Measurements from ENCODE around the gene GRIA1. TPM values are rescaled to one million over a fixed set of nuclear protein-coding genes. Genes with fewer than 3 reads are reported as not detected.

Gene GRIA1
- total RNA-seq, 1 donor from 2014 or later: not detected

- no peaks in the 10 kb centered on the region for H3K27me3 Mint-ChIP-seq (ENCODE audit: low read depth)
- H3K4me1 Mint-ChIP-seq (ENCODE audit: low read depth): no peaks in the 10 kb centered on the region
- no peaks in the 10 kb centered on the region for H3K36me3 Mint-ChIP-seq (ENCODE audit: low read depth)
- no peak overlapping the region for H3K4me3 Mint-ChIP-seq (ENCODE audit: low read depth)
- intact Hi-C loops (cut with micrococcal nuclease): no loop called here
- no peak for DNase-seq (ENCODE audit: low spot score)
- H3K9me3 Mint-ChIP-seq: no peaks in the 10 kb centered on the region
- H3K27ac Mint-ChIP-seq: no peak overlapping the region
Measured at GRCh38 chr5:153775923-153776322, 285.5 kb downstream of the GRIA1 start.

- DNase-seq (ENCODE audit: low spot score): no peak
- Mint-ChIP-seq H3K4me1 (ENCODE audit: low read depth) (no peaks in the 10 kb centered on the region), H3K4me3 (ENCODE audit: low read depth) (no peak overlapping the region), H3K27ac (no peak overlapping the region), H3K27me3 (ENCODE audit: low read depth) (no peaks in the 10 kb centered on the region), H3K9me3 (no peaks in the 10 kb centered on the region), H3K36me3 (ENCODE audit: low read depth) (no peaks in the 10 kb centered on the region)
- intact Hi-C loops (cut with micrococcal nuclease): no loop called here
Measured at GRCh38 chr5:153777681-153778581, 287.5 kb downstream of the GRIA1 start.

- H3K9me3 Mint-ChIP-seq: no peaks in the 10 kb centered on the region
- no peaks in the 10 kb centered on the region for H3K4me1 Mint-ChIP-seq (ENCODE audit: low read depth)
- H3K27ac Mint-ChIP-seq: no peak overlapping the region
- intact Hi-C loops (cut with micrococcal nuclease): no loop called here
- no peaks in the 10 kb centered on the region for H3K27me3 Mint-ChIP-seq (ENCODE audit: low read depth)
- no peak for DNase-seq (ENCODE audit: low spot score)
- H3K4me3 Mint-ChIP-seq (ENCODE audit: low read depth): no peak overlapping the region
- H3K36me3 Mint-ChIP-seq (ENCODE audit: low read depth): no peaks in the 10 kb centered on the region
Measured at GRCh38 chr5:153779836-153780235, 289.4 kb downstream of the GRIA1 start.

- Mint-ChIP-seq H3K9me3 (no peaks in the 10 kb centered on the region), H3K27ac (no peak overlapping the region)
- intact Hi-C loops (cut with micrococcal nuclease): no loop called here
Measured at GRCh38 chr5:153780876-153781705, 290.6 kb downstream of the GRIA1 start.

GRCh38 chr5:153782589-153783361, 292.3 kb downstream of the GRIA1 start:
- Mint-ChIP-seq H3K36me3 (ENCODE audit: low read depth) (no peaks in the 10 kb centered on the region), H3K27me3 (ENCODE audit: low read depth) (no peaks in the 10 kb centered on the region)

More at GRCh38 chr5:153780876-153781705, 290.6 kb downstream of the GRIA1 start:
- Mint-ChIP-seq H3K4me3 (ENCODE audit: low read depth) (no peak overlapping the region), H3K4me1 (ENCODE audit: low read depth) (no peaks in the 10 kb centered on the region), H3K27me3 (ENCODE audit: low read depth) (no peaks in the 10 kb centered on the region), H3K36me3 (ENCODE audit: low read depth) (no peaks in the 10 kb centered on the region)
- DNase-seq (ENCODE audit: low spot score): no peak

GRCh38 chr5:153783362-153783658, 292.8 kb downstream of the GRIA1 start:
- no peaks in the 10 kb centered on the region for H3K4me1 Mint-ChIP-seq (ENCODE audit: low read depth)
- no peak for DNase-seq (ENCODE audit: low spot score)
- H3K4me3 Mint-ChIP-seq (ENCODE audit: low read depth): no peak overlapping the region
- intact Hi-C loops (cut with micrococcal nuclease): no loop called here
- H3K27me3 Mint-ChIP-seq (ENCODE audit: low read depth): no peaks in the 10 kb centered on the region
- no peaks in the 10 kb centered on the region for H3K36me3 Mint-ChIP-seq (ENCODE audit: low read depth)
- H3K9me3 Mint-ChIP-seq: no peaks in the 10 kb centered on the region
- H3K27ac Mint-ChIP-seq: no peak overlapping the region

More at GRCh38 chr5:153782589-153783361, 292.3 kb downstream of the GRIA1 start:
- H3K4me1 Mint-ChIP-seq (ENCODE audit: low read depth): no peaks in the 10 kb centered on the region
- no peak for DNase-seq (ENCODE audit: low spot score)
- no peak overlapping the region for H3K27ac Mint-ChIP-seq
- intact Hi-C loops (cut with micrococcal nuclease): no loop called here
- H3K4me3 Mint-ChIP-seq (ENCODE audit: low read depth): no peak overlapping the region
- no peaks in the 10 kb centered on the region for H3K9me3 Mint-ChIP-seq

- no peaks in the 10 kb centered on the region for H3K4me1 Mint-ChIP-seq (ENCODE audit: low read depth)
- no peak for DNase-seq (ENCODE audit: low spot score)
- intact Hi-C loops (cut with micrococcal nuclease): no loop called here
- no peaks in the 10 kb centered on the region for H3K9me3 Mint-ChIP-seq
- no peak overlapping the region for H3K4me3 Mint-ChIP-seq (ENCODE audit: low read depth)
- H3K27ac Mint-ChIP-seq: no peak overlapping the region
- H3K27me3 Mint-ChIP-seq (ENCODE audit: low read depth): no peaks in the 10 kb centered on the region
- no peaks in the 10 kb centered on the region for H3K36me3 Mint-ChIP-seq (ENCODE audit: low read depth)
Measured at GRCh38 chr5:153784277-153784676, 293.8 kb downstream of the GRIA1 start.

GRCh38 chr5:153791339-153791738, 300.9 kb downstream of the GRIA1 start:
- no peak overlapping the region for H3K4me3 Mint-ChIP-seq (ENCODE audit: low read depth)
- intact Hi-C loops (cut with micrococcal nuclease): no loop called here
- H3K36me3 Mint-ChIP-seq (ENCODE audit: low read depth): no peaks in the 10 kb centered on the region
- H3K4me1 Mint-ChIP-seq (ENCODE audit: low read depth): no peaks in the 10 kb centered on the region
- H3K27ac Mint-ChIP-seq: no peak overlapping the region
- no peaks in the 10 kb centered on the region for H3K9me3 Mint-ChIP-seq
- no peaks in the 10 kb centered on the region for H3K27me3 Mint-ChIP-seq (ENCODE audit: low read depth)
- DNase-seq (ENCODE audit: low spot score): no peak

GRCh38 chr5:153792305-153792704, 301.8 kb downstream of the GRIA1 start:
- intact Hi-C loops (cut with micrococcal nuclease): no loop called here
- Mint-ChIP-seq H3K4me3 (ENCODE audit: low read depth) (no peak overlapping the region), H3K27ac (no peak overlapping the region)

GRCh38 chr5:153793699-153794098, 303.2 kb downstream of the GRIA1 start:
- Mint-ChIP-seq H3K36me3 (ENCODE audit: low read depth) (no peaks in the 10 kb centered on the region), H3K4me3 (ENCODE audit: low read depth) (no peak overlapping the region), H3K4me1 (ENCODE audit: low read depth) (no peaks in the 10 kb centered on the region), H3K27ac (no peak overlapping the region), H3K9me3 (no peaks in the 10 kb centered on the region), H3K27me3 (ENCODE audit: low read depth) (no peaks in the 10 kb centered on the region)
- intact Hi-C loops (cut with micrococcal nuclease): no loop called here
- DNase-seq (ENCODE audit: low spot score): no peak

More at GRCh38 chr5:153792305-153792704, 301.8 kb downstream of the GRIA1 start:
- no peak for DNase-seq (ENCODE audit: low spot score)
- Mint-ChIP-seq H3K36me3 (ENCODE audit: low read depth) (no peaks in the 10 kb centered on the region), H3K27me3 (ENCODE audit: low read depth) (no peaks in the 10 kb centered on the region), H3K9me3 (no peaks in the 10 kb centered on the region), H3K4me1 (ENCODE audit: low read depth) (no peaks in the 10 kb centered on the region)

GRCh38 chr5:153794327-153794726, 303.9 kb downstream of the GRIA1 start:
- Mint-ChIP-seq H3K9me3 (no peaks in the 10 kb centered on the region), H3K36me3 (ENCODE audit: low read depth) (no peaks in the 10 kb centered on the region), H3K27me3 (ENCODE audit: low read depth) (no peaks in the 10 kb centered on the region), H3K4me1 (ENCODE audit: low read depth) (no peaks in the 10 kb centered on the region), H3K4me3 (ENCODE audit: low read depth) (no peak overlapping the region), H3K27ac (no peak overlapping the region)
- intact Hi-C loops (cut with micrococcal nuclease): no loop called here
- no peak for DNase-seq (ENCODE audit: low spot score)

- H3K4me3 Mint-ChIP-seq (ENCODE audit: low read depth): no peak overlapping the region
- intact Hi-C loops (cut with micrococcal nuclease): no loop called here
- H3K27me3 Mint-ChIP-seq (ENCODE audit: low read depth): no peaks in the 10 kb centered on the region
- H3K27ac Mint-ChIP-seq: no peak overlapping the region
- no peaks in the 10 kb centered on the region for H3K9me3 Mint-ChIP-seq
- H3K36me3 Mint-ChIP-seq (ENCODE audit: low read depth): no peaks in the 10 kb centered on the region
- no peaks in the 10 kb centered on the region for H3K4me1 Mint-ChIP-seq (ENCODE audit: low read depth)
- DNase-seq (ENCODE audit: low spot score): no peak
Measured at GRCh38 chr5:153796527-153796926, 306.1 kb downstream of the GRIA1 start.
